PC-3 (cell line): Measurements from ENCODE around the gene CNTLN.

Source experiments
- EZH2 ChIP-seq: fragments of 300-600 bp; sonication (generic); IDR thresholded peaks from one replicate; pipeline ENCODE4 v1.6.1; 2017; ENCODE audit warnings: antibody characterized with exemption, mild to moderate bottlenecking, low read length; ENCODE audit not compliant: unreplicated experiment
- EZH2phosphoT487 ChIP-seq: fragments of 300-600 bp; sonication (generic); IDR thresholded peaks from 2 replicates; pipeline ENCODE4 v1.6.1; 2018; ENCODE audit warnings: mild to moderate bottlenecking, antibody characterized with exemption, low read length, borderline replicate concordance
- TF ChIP-seq, protein P1 (sequence below): fragments of 300-600 bp; sonication (generic); conservative IDR thresholded peaks from 2 replicates; pipeline ENCODE4 v1.5.1; 2017; ENCODE audit warnings: antibody characterized with exemption, low read depth, mild to moderate bottlenecking, low read length

GRCh38 chr9:17509151-17509550 lies 374.3 kb downstream of the CNTLN start:
- TF ChIP-seq, protein P1, sequence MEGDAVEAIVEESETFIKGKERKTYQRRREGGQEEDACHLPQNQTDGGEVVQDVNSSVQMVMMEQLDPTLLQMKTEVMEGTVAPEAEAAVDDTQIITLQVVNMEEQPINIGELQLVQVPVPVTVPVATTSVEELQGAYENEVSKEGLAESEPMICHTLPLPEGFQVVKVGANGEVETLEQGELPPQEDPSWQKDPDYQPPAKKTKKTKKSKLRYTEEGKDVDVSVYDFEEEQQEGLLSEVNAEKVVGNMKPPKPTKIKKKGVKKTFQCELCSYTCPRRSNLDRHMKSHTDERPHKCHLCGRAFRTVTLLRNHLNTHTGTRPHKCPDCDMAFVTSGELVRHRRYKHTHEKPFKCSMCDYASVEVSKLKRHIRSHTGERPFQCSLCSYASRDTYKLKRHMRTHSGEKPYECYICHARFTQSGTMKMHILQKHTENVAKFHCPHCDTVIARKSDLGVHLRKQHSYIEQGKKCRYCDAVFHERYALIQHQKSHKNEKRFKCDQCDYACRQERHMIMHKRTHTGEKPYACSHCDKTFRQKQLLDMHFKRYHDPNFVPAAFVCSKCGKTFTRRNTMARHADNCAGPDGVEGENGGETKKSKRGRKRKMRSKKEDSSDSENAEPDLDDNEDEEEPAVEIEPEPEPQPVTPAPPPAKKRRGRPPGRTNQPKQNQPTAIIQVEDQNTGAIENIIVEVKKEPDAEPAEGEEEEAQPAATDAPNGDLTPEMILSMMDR: no peak
- no peak for TF ChIP-seq EZH2
- no peak for TF ChIP-seq EZH2phosphoT487
